BJ (cell line): ENCODE results near the gene GRB7. TPM values are rescaled to one million over a fixed set of nuclear protein-coding genes. Genes with fewer than 3 reads are reported as not detected.

ENCODE experiments used
- CTCF ChIA-PET: fragments of 350-600 bp; formaldehyde crosslinking; extraction: SDS; loops from one replicate; lab custom pipeline; 2021; ENCODE audit warnings: antibody characterized with exemption, inconsistent platforms; lab: Yijun Ruan, JAX
- POLR2A ChIA-PET: fragments of 300-600 bp; sonication (Branson Sonifier 250); formaldehyde crosslinking; extraction: SDS; loops from one replicate; lab custom pipeline; 2021; ENCODE audit warnings: antibody characterized with exemption; lab: Charles Lee
- DNase-seq: peaks from one replicate; pipeline ENCODE4 v3.0.0-alpha.2; 2011; ENCODE audit warnings: low read depth
- H3K27me3 ChIP-seq: 2 replicates; pipeline ENCODE4 v1.6.0; 2011; ENCODE audit warnings: low read length; ENCODE audit not compliant: control insufficient read depth, insufficient read depth
- H3K36me3 ChIP-seq: 2 replicates; pipeline ENCODE4 v1.5.1; 2011; ENCODE audit warnings: low read length; ENCODE audit not compliant: control insufficient read depth, insufficient read depth
- H3K4me3 ChIP-seq: 2 replicates; pipeline ENCODE4 v1.5.1; 2011; ENCODE audit warnings: low read depth, mild to moderate bottlenecking, control low read depth, low read length
- CTCF ChIP-seq: IDR thresholded peaks from 2 replicates; pipeline ENCODE4 v1.5.1; 2011; ENCODE audit warnings: low read depth, mild to moderate bottlenecking, control low read depth, inconsistent platforms, low read length, moderate library complexity; ENCODE audit not compliant: insufficient read depth
- polyA plus RNA-seq: library from polyadenylated mRNA; depleted of rRNA; stranded (reverse); fragments of >200 nt; gene quantifications from 2 replicates; pipeline ENCODE4 v1.2.3, GENCODE V29; 2011

The GRB7 gene
- polyA plus RNA-seq, 1 experiment, result 0.23 TPM

- H3K4me3 ChIP-seq, result no peak overlapping the region
- CTCF ChIA-PET, result interaction anchor here (1.4 kb wide), 1 partner anchor 14 kb away, joined by 3 read pairs; the partner anchor contains the start of gene MIEN1
- no peak for TF ChIP-seq CTCF
- POLR2A ChIA-PET, result no interaction called here
- H3K36me3 ChIP-seq, result peaks cover 33% of the 10 kb centered on the region
- no peaks in the 10 kb centered on the region for H3K27me3 ChIP-seq
- DNase-seq, result no peak
Observed at GRCh38 chr17:39716073-39716818, 21.5 kb upstream of the GRB7 start.

- Histone ChIP-seq H3K27me3 (no peaks in the 10 kb centered on the region), H3K36me3 (peaks cover 28% of the 10 kb centered on the region), H3K4me3 (no peak overlapping the region)
- TF ChIP-seq CTCF, result no peak
- ChIA-PET CTCF (interaction anchor here (1.4 kb wide), 1 partner anchor 14 kb away, joined by 3 read pairs; the partner anchor contains the start of gene MIEN1), POLR2A (no interaction called here)
- no peak for DNase-seq
Observed at GRCh38 chr17:39716879-39717536, 20.7 kb upstream of the GRB7 start.

GRCh38 chr17:39717660-39718059, 20.1 kb upstream of the GRB7 start:
- ChIA-PET POLR2A (no interaction called here), CTCF (no interaction called here)
- peaks cover 24% of the 10 kb centered on the region for H3K36me3 ChIP-seq
- no peak overlapping the region for H3K4me3 ChIP-seq
- TF ChIP-seq CTCF, result no peak
- DNase-seq, result no peak
- H3K27me3 ChIP-seq, result no peaks in the 10 kb centered on the region

GRCh38 chr17:39719563-39720355, 18.0 kb upstream of the GRB7 start:
- no peak overlapping the region for H3K4me3 ChIP-seq
- H3K36me3 ChIP-seq, result peaks cover 26% of the 10 kb centered on the region
- H3K27me3 ChIP-seq, result no peaks in the 10 kb centered on the region
- POLR2A ChIA-PET, result no interaction called here
- CTCF ChIA-PET, result interaction anchor here (0.7 to 1.7 kb wide), 2 partner anchors 10 to 98 kb away, joined by 3 to 6 read pairs; partner anchors contain the start of gene MIEN1
- DNase-seq, result no peak
- TF ChIP-seq CTCF, result no peak

- TF ChIP-seq CTCF, result no peak
- Histone ChIP-seq H3K36me3 (peaks cover 22% of the 10 kb centered on the region), H3K27me3 (no peaks in the 10 kb centered on the region), H3K4me3 (no peak overlapping the region)
- DNase-seq, result no peak
- ChIA-PET POLR2A (interaction anchor here (0.6 kb wide), 1 partner anchor 31 kb away, joined by 3 read pairs; no protein-coding TSS in a partner anchor), CTCF (interaction anchor here (0.6 to 2.6 kb wide), 4 partner anchors 9 to 693 kb away, joined by 3 to 15 read pairs (median 3); partner anchors contain the start of gene MIEN1)
Observed at GRCh38 chr17:39722104-39722503, 15.6 kb upstream of the GRB7 start.
